T47D (cell line): ENCODE measurements around the gene MOSMO.
A peak's percentile ranks its signal among the peaks of the same experiment; 100 is the strongest.
"Not testable (repeated sequence)": the region's sequence is repeated elsewhere in the genome, so short reads cannot be mapped to it uniquely, and the experiment has no call there.

Experiments used
- DNase-seq, 2 experiments: peaks; one replicate each; pipeline versions ENCODE4 v3.0.0 to v3.0.0-alpha.2; 2011 to 2012; ENCODE audit warnings: low read depth in 1 of 2, low spot score in 1 of 2
- JUND ChIP-seq: IDR thresholded peaks from 2 replicates; pipeline ENCODE4 v1.6.1; 2012; ENCODE audit warnings: low read depth
- in situ Hi-C: cut with HindIII; loops from 2 replicates; pipeline ENCODE4 v1.10.0; 2016; ENCODE audit warnings: low sequenced_read_pairs, low pct_unique_long_range_greater_than_20kb

The MOSMO gene

DNA sequence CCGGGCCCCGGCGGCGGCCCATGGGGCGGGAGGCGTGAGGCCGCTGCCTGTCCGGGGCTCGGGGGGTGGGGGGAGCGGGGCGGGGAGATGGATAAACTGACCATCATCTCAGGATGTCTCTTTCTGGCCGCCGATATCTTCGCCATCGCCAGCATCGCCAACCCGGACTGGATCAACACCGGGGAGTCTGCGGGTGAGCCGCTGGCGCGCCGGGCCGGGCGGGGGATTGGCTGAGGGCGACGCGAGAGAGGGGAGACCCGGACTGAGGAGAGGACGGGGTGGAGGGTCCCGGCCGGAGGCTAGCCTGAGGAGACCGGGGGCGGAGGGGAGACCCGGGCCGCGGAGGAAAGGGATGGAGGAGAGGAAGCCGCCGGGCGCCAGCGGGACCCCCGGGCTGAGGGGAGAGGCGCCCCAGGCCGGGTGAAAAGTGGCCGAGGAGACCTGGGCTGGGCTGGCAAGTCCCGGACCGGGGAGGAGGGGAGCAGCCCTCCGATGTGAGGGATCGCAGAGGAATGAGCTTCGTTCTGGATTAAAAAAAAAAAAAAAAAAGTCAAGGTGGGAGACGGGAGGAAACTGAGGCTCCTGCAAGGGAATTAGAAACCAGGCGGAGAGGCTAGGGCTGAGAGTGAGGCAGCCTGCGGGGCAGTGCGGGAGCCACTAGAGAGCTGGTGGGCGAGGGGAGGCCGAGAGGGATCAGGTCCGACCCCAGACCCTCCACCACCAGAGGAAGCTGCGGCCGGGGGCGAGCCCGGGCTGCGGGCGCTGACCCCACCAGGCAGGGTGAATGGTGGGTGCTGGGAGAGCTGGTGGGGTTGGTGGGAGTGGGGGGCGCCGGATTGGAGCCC, 526 bp downstream of the MOSMO start:
- TF ChIP-seq JUND: no peak
- DNase-seq: peak in 1 of 2 experiments; percentile 47
- in situ Hi-C loops: no loop called here

DNA sequence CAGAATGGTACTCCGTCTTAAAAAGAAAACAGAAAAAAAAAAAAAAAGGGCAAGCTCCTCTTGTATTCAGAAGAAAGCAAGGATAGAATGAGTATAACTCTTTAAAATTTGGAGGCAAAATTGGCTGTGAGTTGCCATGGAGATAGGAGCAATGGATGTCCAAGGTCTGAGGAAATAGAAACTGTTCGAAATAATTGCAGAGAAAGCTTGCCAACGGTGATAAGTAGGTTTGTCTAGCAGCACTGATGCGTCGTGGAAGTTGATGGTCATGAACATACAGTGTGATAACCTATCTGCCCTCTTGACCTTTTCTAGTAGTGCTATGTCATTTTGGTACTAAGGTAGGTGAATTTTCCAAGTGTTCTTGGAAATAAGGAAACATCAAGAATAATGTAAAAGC, 3.0 kb downstream of the MOSMO start:
- DNase-seq: no peak
- in situ Hi-C loops: no loop called here
- TF ChIP-seq JUND: no peak

DNA sequence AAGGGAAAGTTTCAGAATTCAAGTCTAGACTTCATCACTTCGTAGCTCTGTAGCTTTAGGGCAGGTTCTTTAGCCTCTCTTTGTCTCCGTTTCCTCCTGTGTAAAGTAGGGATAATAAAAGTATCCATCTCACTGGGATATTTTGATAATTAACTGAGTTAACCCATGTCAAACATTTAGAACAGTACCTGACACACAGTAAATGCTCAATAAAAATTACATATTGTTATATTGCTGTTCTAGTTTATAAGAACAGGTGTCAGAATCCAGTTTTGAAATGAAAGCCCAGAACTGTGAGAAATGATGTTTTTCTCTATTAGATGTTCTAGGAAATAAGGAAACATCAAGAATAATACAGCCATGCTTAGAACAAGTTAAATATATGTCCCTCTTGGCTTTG, 4.3 kb downstream of the MOSMO start:
- in situ Hi-C loops: no loop called here
- no peak for TF ChIP-seq JUND
- DNase-seq: no peak

DNA sequence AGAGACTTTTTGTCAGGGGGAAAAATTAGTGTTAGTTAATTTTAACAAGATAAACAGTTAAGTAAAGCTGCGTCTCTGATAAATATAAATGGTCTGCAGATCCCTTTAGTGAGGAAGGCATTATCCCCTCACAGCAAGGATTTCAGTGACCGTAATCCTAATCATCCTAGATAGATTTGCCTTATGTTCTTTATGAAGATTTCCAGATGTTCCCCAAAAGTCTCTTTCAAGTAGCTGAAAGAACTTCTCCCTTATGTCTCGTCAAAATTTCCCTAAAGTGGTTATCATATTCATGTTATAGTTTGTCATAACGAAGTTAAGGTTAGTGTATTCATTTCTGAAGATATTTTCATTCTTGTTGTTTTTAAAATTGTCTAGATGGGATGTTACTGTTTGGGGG, 5.6 kb downstream of the MOSMO start:
- DNase-seq: no peak
- TF ChIP-seq JUND: no peak
- in situ Hi-C loops: no loop called here

GRCh38 chr16:22014271-22014873, 6.5 kb downstream of the MOSMO start:
- TF ChIP-seq JUND: no peak
- no peak for DNase-seq
- in situ Hi-C loops: no loop called here

- in situ Hi-C loops: no loop called here
- DNase-seq: no peak
- TF ChIP-seq JUND: no peak
Observed at GRCh38 chr16:22016927-22017326, 9.0 kb downstream of the MOSMO start.

DNA sequence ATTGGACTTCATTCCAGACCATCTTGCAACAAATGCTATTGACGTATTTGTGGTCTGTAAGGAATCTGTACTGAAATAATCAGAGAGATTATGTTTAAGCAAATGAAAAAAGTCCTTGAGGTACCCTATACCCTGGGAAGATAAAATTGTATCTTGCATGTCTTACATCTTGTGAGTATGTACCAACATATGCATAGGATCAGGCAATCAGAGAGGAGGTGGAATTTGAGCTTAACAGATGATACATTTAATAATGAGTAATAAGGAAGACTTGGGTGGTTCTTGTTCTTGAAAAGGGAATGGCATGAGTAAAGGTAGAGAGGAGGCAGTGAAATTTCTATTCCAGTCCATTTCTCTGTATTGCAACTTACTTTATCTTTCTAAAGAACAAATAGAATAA, 10.6 kb downstream of the MOSMO start:
- in situ Hi-C loops: no loop called here
- no peak for TF ChIP-seq JUND
- no peak for DNase-seq

- in situ Hi-C loops: no loop called here
- TF ChIP-seq JUND: no peak
- no peak for DNase-seq
Observed at GRCh38 chr16:22022151-22022550, 14.2 kb downstream of the MOSMO start.

DNA sequence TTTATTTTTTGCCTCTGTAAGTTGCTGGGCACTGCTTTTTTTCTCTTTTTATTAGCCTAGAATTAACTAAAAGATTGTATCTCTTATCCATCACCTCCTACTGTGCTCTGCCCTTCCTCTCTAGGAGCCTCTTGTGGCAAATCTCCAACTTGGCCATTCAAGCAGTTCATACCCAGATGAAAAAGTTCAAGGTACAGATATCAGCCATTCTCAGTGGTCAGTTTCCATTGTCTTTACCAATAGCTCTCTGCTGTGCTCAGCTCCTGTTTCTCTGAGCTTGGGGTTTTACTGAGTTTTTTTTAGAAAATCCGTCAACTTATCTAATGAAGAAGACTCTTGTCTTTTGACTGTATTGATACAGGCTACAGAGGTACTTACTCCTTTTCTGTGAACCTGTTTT, 15.6 kb downstream of the MOSMO start:
- in situ Hi-C loops: no loop called here
- DNase-seq: no peak
- TF ChIP-seq JUND: no peak

- DNase-seq, in situ Hi-C loops: not testable (repeated sequence)
Observed at GRCh38 chr16:22024785-22025184, 16.9 kb downstream of the MOSMO start.

- no peak for TF ChIP-seq JUND
- in situ Hi-C loops: no loop called here
- DNase-seq: no peak
Observed at GRCh38 chr16:22027633-22028032, 19.7 kb downstream of the MOSMO start.

DNA sequence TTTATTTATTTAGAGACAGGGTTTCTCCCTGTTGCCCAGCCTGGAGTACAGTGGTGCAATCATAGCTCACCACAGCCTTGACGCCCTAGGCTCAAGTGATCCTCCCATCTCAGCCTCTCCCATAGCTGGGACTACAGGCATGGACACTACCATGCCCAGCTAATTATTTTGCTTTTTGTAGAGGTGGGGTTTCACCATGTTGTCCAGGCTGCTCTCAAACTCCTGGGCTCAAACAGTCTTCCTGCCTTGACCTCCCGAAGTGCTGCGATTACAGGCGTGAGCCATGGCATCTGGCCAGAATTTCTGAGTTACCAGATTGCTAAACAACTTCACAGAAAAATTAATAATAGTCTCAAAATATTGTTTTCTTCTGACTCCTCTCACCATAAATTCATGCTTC, 21.7 kb downstream of the MOSMO start:
- no peak for DNase-seq
- in situ Hi-C loops: no loop called here
- TF ChIP-seq JUND: no peak

- in situ Hi-C loops: no loop called here
- no peak for TF ChIP-seq JUND
- DNase-seq: no peak
Observed at GRCh38 chr16:22030087-22030812, 22.3 kb downstream of the MOSMO start.
